ENCODE data around the gene PIGR.

The PIGR gene

DNA sequence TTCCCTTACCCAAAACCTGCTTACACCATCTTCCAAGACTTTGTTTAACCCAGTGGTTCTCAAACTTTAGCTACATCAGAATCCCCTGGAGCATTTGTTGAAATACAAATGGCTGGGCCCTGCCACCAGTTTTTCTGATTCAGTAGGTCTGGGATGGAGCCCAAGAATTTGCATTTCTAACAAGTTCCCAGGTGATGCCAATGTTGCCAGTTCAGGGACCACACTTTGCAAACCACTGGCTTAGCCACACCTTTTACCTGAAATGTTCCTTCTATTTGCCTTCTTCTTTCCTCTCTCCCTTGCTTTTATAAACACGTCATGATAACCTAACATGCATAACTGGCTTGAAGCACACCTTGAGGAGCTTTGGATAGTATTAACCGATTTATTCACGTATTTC, 40.1 kb upstream of the PIGR start:
- Histone ChIP-seq H3K9me3 (ENCODE audit: insufficient read depth, low read length, severe bottlenecking) (no peaks in the 10 kb centered on the region), H4K20me1 (ENCODE audit: insufficient read depth, low read length) (no peaks in the 10 kb centered on the region), H3K4me1 (ENCODE audit: insufficient read depth, low read length) (no peaks in the 10 kb centered on the region), H3K4me3 (ENCODE audit: low read depth in 1 of 2, low read length in 2 of 2) (no peak overlapping the region), H2AFZ (ENCODE audit: low read depth, low read length) (no peak overlapping the region), H3K79me2 (ENCODE audit: insufficient read depth, low read length) (no peaks in the 10 kb centered on the region), H3K9ac (ENCODE audit: low read depth, low read length) (no peak overlapping the region), H3K27ac (ENCODE audit: low read length) (no peak overlapping the region), H3K36me3 (ENCODE audit: insufficient read depth, low read length) (no peaks in the 10 kb centered on the region), H3K27me3 (ENCODE audit: insufficient read depth, low read length, poor library complexity) (peaks cover 11% of the 10 kb centered on the region), H3K4me2 (ENCODE audit: insufficient read depth, low read length) (no peak overlapping the region)
- TF ChIP-seq, protein P1, sequence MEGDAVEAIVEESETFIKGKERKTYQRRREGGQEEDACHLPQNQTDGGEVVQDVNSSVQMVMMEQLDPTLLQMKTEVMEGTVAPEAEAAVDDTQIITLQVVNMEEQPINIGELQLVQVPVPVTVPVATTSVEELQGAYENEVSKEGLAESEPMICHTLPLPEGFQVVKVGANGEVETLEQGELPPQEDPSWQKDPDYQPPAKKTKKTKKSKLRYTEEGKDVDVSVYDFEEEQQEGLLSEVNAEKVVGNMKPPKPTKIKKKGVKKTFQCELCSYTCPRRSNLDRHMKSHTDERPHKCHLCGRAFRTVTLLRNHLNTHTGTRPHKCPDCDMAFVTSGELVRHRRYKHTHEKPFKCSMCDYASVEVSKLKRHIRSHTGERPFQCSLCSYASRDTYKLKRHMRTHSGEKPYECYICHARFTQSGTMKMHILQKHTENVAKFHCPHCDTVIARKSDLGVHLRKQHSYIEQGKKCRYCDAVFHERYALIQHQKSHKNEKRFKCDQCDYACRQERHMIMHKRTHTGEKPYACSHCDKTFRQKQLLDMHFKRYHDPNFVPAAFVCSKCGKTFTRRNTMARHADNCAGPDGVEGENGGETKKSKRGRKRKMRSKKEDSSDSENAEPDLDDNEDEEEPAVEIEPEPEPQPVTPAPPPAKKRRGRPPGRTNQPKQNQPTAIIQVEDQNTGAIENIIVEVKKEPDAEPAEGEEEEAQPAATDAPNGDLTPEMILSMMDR (IDR thresholded peaks at IDR 0.05; ENCODE audit: borderline replicate concordance, extremely low read depth, low read length, poor library complexity, severe bottlenecking) = no peak
- no peak for TF ChIP-seq EZH2 (IDR thresholded peaks at IDR 0.05; ENCODE audit: borderline replicate concordance, low read depth, low read length, severe bottlenecking)
- DNase-seq = no peak
- no peak for ATAC-seq (ENCODE audit: insufficient read depth, low read depth)

DNA sequence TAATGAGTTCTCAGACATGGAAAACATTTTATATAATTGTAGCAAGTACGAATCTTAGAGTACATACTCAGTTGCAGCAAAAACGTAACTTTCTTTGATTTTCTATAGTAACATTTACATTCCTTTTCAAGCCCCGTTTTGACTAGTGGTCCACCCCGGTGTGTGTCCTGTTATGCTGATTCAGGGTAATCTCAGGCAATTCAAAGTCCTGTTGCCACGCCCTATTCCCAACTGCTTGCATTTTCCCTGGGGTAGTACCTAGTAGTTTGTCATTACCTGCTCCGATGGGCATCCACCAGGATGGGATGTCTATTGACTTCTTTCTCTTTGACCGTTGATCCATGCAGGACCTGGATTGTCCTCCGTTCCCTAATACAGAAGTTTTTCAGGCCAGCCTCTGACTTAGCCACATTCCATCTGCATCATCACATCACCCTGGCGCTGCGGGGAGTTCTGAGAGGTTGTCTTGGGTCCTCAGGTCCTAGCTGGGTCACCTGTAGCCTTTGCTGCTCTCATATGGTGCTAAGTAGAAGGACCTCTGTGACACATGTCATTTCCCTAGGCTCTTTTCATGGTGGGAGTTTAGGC, 39.0 kb upstream of the PIGR start:
- Histone ChIP-seq H3K27me3 (ENCODE audit: insufficient read depth, low read length, poor library complexity) (peaks cover 8% of the 10 kb centered on the region), H3K36me3 (ENCODE audit: insufficient read depth, low read length) (no peaks in the 10 kb centered on the region), H3K4me2 (ENCODE audit: insufficient read depth, low read length) (no peak overlapping the region), H3K4me1 (ENCODE audit: insufficient read depth, low read length) (no peaks in the 10 kb centered on the region), H3K79me2 (ENCODE audit: insufficient read depth, low read length) (no peaks in the 10 kb centered on the region), H2AFZ (ENCODE audit: low read depth, low read length) (no peak overlapping the region), H3K4me3 (ENCODE audit: low read depth in 1 of 2, low read length in 2 of 2) (no peak overlapping the region), H3K27ac (ENCODE audit: low read length) (no peak overlapping the region), H4K20me1 (ENCODE audit: insufficient read depth, low read length) (no peaks in the 10 kb centered on the region), H3K9me3 (ENCODE audit: insufficient read depth, low read length, severe bottlenecking) (no peaks in the 10 kb centered on the region), H3K9ac (ENCODE audit: low read depth, low read length) (no peak overlapping the region)
- ATAC-seq (ENCODE audit: insufficient read depth, low read depth) (no peak), DNase-seq (no peak)
- TF ChIP-seq EZH2 (IDR thresholded peaks at IDR 0.05; ENCODE audit: borderline replicate concordance, low read depth, low read length, severe bottlenecking) = no peak
- TF ChIP-seq, protein P1 (IDR thresholded peaks at IDR 0.05; ENCODE audit: borderline replicate concordance, extremely low read depth, low read length, poor library complexity, severe bottlenecking) = no peak

DNA sequence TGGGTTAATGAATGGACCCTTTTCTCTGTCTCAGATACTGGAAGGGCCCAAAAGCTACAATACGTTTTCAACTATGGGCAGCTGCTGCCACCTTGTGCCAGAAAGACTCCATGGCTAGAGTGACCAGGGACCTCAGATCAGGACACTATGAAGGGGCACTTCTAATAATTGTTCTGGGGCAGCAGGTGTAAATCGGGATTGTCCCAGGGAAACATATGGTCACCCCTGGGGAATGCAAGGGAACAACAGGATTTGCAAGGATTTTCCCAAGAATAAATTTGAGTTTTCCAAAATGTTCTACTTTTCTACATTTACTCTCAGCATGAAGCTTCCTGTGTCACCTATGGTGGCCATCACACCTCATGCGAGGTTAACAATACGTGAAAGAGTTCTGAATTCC, 36.0 kb upstream of the PIGR start:
- H3K27me3 ChIP-seq (ENCODE audit: insufficient read depth, low read length, poor library complexity) = no peaks in the 10 kb centered on the region
- no peak overlapping the region for H3K4me3 ChIP-seq (ENCODE audit: low read depth in 1 of 2, low read length in 2 of 2)
- no peaks in the 10 kb centered on the region for H3K79me2 ChIP-seq (ENCODE audit: insufficient read depth, low read length)
- no peak overlapping the region for H2AFZ ChIP-seq (ENCODE audit: low read depth, low read length)
- H3K9me3 ChIP-seq (ENCODE audit: insufficient read depth, low read length, severe bottlenecking) = no peaks in the 10 kb centered on the region
- H3K27ac ChIP-seq (ENCODE audit: low read length) = no peak overlapping the region
- DNase-seq (peak; percentile 58), ATAC-seq (ENCODE audit: insufficient read depth, low read depth) (peak; percentile 92)
- H3K4me2 ChIP-seq (ENCODE audit: insufficient read depth, low read length) = no peak overlapping the region
- H3K4me1 ChIP-seq (ENCODE audit: insufficient read depth, low read length) = no peaks in the 10 kb centered on the region
- no peaks in the 10 kb centered on the region for H3K36me3 ChIP-seq (ENCODE audit: insufficient read depth, low read length)
- no peak overlapping the region for H3K9ac ChIP-seq (ENCODE audit: low read depth, low read length)
- TF ChIP-seq, protein P1 (IDR thresholded peaks at IDR 0.05; ENCODE audit: borderline replicate concordance, extremely low read depth, low read length, poor library complexity, severe bottlenecking) = peak; percentile 89
- no peak for TF ChIP-seq EZH2 (IDR thresholded peaks at IDR 0.05; ENCODE audit: borderline replicate concordance, low read depth, low read length, severe bottlenecking)
- no peaks in the 10 kb centered on the region for H4K20me1 ChIP-seq (ENCODE audit: insufficient read depth, low read length)

Measured in DND-41 (cell line).